Gastroesophageal sphincter (tissue), 3 donors: ENCODE data around the gene TOMM20L.

Source experiments
- CTCF ChIP-seq, 4 experiments: fragments of 200-600 bp in 2 of 4; fragments of 450-650 bp in 2 of 4; sonication (generic) in 1 of 4; IDR thresholded peaks; one replicate each; pipeline ENCODE4 v1.5.1; 2017 to 2019; ENCODE audit warnings: antibody characterized with exemption in 4 of 4, mild to moderate bottlenecking in 2 of 4, moderate library complexity in 2 of 4
- EP300 ChIP-seq: sonication (generic); formaldehyde crosslinking; IDR thresholded peaks from one replicate; pipeline ENCODE4 v1.6.1; 2017; ENCODE audit warnings: antibody characterized with exemption, mild to moderate bottlenecking
- POLR2A ChIP-seq, 2 donors: fragments of 450-650 bp; IDR thresholded peaks; one replicate each; pipeline ENCODE4 v1.6.1; 2017; ENCODE audit warnings: antibody characterized with exemption in 2 of 2, mild to moderate bottlenecking in 2 of 2, moderate library complexity in 1 of 2
- POLR2AphosphoS5 ChIP-seq: sonication (generic); formaldehyde crosslinking; IDR thresholded peaks from one replicate; pipeline ENCODE4 v1.6.1; 2017; ENCODE audit warnings: antibody characterized with exemption

GRCh38 chr14:58414845-58415244, 19.1 kb downstream of the TOMM20L start:
- no peak for TF ChIP-seq CTCF (IDR thresholded peaks at IDR 0.05)
- TF ChIP-seq POLR2A (IDR thresholded peaks at IDR 0.05) = no peak
- no peak for TF ChIP-seq POLR2AphosphoS5
- TF ChIP-seq EP300 = no peak
